ENCODE results near the gene TMEM108. TPM values are rescaled to one million over a fixed set of nuclear protein-coding genes. Genes with fewer than 3 reads are reported as not detected.

TMEM108 gene
- total RNA-seq, 4 donors from 2014 or later: 2.6 to 9.2 (median 4.6) TPM

DNA sequence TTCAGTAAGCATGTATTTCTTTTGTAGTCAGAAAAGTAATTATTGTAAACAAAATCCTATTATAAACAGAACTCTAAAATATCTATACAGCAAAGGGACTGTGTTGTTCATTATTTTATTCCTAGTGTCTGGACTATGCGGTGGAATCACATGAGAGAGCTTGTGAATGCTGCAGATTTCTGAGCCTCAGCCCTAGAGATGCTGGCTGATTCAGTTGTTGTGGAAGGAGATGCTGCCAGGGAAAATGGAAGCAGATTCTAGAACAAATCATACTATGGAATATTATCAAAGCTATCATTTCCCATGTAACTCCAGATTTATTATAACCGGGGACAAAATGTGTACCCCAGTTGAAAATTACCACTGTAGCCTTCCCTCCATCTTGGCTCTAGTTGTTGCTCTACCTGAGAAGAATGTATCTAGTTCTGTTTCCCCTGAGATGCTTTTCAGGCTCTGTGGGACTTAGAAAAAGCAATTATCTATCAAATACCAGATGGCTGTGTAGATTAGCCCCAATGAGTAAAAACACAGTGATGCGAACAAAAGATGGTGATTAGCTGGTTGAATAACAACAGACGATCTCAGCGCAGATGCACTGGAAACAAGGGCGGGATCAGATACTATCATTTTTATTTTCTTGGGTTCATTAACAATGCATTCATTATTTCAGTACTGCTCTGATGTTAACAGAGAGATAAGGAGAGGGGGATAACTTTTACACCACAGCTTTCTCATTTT lies 131.3 kb downstream of the TMEM108 start:
- WGBS, 2 donors: 89 to 94% methylated on average over 6 of the region's 6 CpGs
- H3K27ac ChIP-seq: no peak overlapping the region
- no peaks in the 10 kb centered on the region for H3K36me3 ChIP-seq
- no peaks in the 10 kb centered on the region for H3K9me3 ChIP-seq
- intact Hi-C loops (cut with DNase I): no loop called here
- no peaks in the 10 kb centered on the region for H3K4me1 ChIP-seq
- TF ChIP-seq, protein P1, sequence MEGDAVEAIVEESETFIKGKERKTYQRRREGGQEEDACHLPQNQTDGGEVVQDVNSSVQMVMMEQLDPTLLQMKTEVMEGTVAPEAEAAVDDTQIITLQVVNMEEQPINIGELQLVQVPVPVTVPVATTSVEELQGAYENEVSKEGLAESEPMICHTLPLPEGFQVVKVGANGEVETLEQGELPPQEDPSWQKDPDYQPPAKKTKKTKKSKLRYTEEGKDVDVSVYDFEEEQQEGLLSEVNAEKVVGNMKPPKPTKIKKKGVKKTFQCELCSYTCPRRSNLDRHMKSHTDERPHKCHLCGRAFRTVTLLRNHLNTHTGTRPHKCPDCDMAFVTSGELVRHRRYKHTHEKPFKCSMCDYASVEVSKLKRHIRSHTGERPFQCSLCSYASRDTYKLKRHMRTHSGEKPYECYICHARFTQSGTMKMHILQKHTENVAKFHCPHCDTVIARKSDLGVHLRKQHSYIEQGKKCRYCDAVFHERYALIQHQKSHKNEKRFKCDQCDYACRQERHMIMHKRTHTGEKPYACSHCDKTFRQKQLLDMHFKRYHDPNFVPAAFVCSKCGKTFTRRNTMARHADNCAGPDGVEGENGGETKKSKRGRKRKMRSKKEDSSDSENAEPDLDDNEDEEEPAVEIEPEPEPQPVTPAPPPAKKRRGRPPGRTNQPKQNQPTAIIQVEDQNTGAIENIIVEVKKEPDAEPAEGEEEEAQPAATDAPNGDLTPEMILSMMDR (IDR thresholded peaks at IDR 0.05): no peak
- no peak for TF ChIP-seq POLR2A (IDR thresholded peaks at IDR 0.05)
- no peak overlapping the region for H3K4me3 ChIP-seq (replicated peaks in 1 of 3)
- no peak for DNase-seq
- H3K27me3 ChIP-seq: no peaks in the 10 kb centered on the region

DNA sequence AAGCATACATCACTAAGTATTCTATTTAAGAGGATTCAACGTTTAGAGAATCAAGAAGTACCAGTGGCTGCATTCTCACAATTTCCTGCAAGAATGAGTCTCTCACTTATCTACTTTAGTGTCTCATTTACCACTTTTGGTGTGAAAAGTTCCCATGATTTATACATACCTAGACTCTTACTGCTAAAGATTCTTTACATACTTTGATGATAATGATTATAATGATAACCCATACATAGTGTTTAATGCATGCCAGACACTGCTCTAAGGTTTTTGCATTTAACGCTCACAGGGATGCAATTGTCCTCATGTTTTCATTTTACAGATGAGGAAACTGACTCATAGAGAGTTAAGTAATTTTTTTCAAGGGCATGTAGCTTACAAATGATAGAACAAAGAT lies 133.6 kb downstream of the TMEM108 start:
- DNase-seq: no peak
- Histone ChIP-seq H3K4me3 (replicated peaks in 1 of 3) (no peak overlapping the region), H3K36me3 (no peaks in the 10 kb centered on the region), H3K9me3 (no peaks in the 10 kb centered on the region), H3K27me3 (no peaks in the 10 kb centered on the region), H3K4me1 (no peaks in the 10 kb centered on the region), H3K27ac (no peak overlapping the region)
- 72 to 73% methylated on average over 2 of the region's 2 CpGs for WGBS, 2 donors
- intact Hi-C loops (cut with DNase I): no loop called here
- TF ChIP-seq, protein P1 (IDR thresholded peaks at IDR 0.05): no peak
- no peak for TF ChIP-seq POLR2A (IDR thresholded peaks at IDR 0.05)

DNA sequence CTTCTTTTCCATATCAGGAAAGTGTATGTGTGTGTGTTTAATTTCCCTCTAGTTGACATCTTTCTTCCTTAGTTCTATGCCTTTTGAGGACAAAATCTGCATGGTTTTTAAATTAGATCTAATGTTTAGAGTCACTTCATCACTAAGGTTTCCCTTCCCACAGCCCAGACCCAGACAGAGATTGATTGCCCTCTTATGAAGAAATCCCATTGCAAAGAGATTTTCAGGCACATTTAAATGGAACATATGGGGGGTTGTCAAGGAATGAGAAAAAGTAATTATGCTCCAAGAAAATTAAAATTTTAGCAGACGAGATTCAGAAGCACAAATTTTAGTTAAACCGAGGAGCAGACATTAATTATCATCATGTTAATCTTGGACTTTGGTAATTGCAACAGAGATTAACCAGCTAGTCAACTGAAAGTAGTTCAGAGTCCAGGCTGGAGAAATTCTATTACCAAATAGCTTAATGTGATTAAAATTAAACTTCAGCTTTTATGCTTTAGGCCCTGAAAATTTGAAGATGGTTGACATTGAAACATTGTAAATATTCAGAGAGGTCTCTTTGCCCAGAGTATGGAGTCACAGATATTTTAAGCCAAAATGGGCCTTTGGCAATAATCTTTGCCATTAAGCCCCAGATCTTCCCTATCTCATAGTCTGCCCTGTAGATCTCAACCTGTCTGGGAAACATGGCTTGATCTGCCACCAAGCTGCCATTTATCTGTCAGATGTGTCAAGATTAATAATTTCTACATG lies 143.4 kb downstream of the TMEM108 start:
- DNase-seq: no peak
- TF ChIP-seq POLR2A (IDR thresholded peaks at IDR 0.05): no peak
- TF ChIP-seq, protein P1 (IDR thresholded peaks at IDR 0.05): no peak
- H3K4me3 ChIP-seq (replicated peaks in 1 of 3): no peak overlapping the region
- 89% methylated on average over 2 of the region's 2 CpGs for WGBS, 2 donors
- no peaks in the 10 kb centered on the region for H3K27me3 ChIP-seq
- H3K9me3 ChIP-seq: no peaks in the 10 kb centered on the region
- intact Hi-C loops (cut with DNase I): no loop called here
- no peaks in the 10 kb centered on the region for H3K4me1 ChIP-seq
- H3K27ac ChIP-seq: no peak overlapping the region
- no peaks in the 10 kb centered on the region for H3K36me3 ChIP-seq

DNA sequence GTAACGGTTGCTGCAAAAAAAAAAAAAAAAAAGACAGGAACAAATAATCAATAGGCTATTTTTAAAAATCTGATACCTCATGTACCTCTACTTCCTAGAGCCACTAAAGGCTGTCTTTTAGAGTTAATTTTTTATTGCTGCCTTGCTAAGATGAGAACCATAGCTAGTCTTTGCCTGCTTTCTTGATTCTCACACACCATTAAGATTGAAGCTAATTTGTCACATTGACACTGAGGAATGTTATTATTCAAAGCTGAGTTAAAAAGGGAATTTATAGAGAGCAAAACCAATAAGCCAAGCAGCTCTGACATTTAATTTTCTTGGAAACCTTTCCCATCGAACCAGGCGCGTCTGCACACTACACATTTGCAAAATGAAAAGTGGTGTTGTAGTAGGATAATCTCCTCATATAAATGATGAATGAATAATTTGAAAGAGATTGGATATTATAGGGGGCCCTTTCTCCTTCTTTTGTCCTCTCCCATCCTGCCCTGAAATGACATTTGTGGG lies 149.7 kb downstream of the TMEM108 start:
- no peak for DNase-seq
- H3K36me3 ChIP-seq: no peaks in the 10 kb centered on the region
- H3K9me3 ChIP-seq: no peaks in the 10 kb centered on the region
- H3K27ac ChIP-seq: no peak overlapping the region
- TF ChIP-seq, protein P1 (IDR thresholded peaks at IDR 0.05): no peak
- no peak for TF ChIP-seq POLR2A (IDR thresholded peaks at IDR 0.05)
- no peaks in the 10 kb centered on the region for H3K4me1 ChIP-seq
- H3K4me3 ChIP-seq (replicated peaks in 1 of 3): no peak overlapping the region
- intact Hi-C loops (cut with DNase I): no loop called here
- H3K27me3 ChIP-seq: no peaks in the 10 kb centered on the region
- 90 to 91% methylated on average over 4 of the region's 4 CpGs for WGBS, 2 donors

DNA sequence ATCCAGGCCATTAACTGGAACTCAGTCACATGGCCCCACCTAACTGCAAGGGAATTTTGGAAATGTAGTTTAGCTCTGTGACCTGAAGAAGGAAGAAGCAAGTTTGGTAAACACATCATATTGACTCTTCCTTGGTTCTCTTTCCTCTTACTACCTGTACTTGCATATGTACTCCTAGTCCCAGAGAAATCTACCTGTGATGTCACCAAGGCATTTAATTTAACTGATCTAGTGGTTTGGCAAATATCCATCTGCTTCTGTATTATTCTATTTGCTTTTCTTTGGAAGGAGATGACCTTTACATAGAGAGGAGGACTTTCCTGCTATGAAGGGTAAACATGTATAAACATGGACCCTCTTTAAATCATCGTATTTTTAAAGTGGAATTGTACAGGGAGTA lies 150.8 kb downstream of the TMEM108 start:
- no peak for DNase-seq
- WGBS, 2 donors: 72 to 75% methylated on average over 1 of the region's 1 CpG
- intact Hi-C loops (cut with DNase I): no loop called here

More for the DNA sequence above, 150.8 kb downstream of the TMEM108 start:
- no peak overlapping the region for H3K27ac ChIP-seq
- no peaks in the 10 kb centered on the region for H3K4me1 ChIP-seq
- TF ChIP-seq, protein P1 (IDR thresholded peaks at IDR 0.05): no peak
- no peak for TF ChIP-seq POLR2A (IDR thresholded peaks at IDR 0.05)
- H3K27me3 ChIP-seq: no peaks in the 10 kb centered on the region
- no peaks in the 10 kb centered on the region for H3K36me3 ChIP-seq
- H3K9me3 ChIP-seq: no peaks in the 10 kb centered on the region
- H3K4me3 ChIP-seq (replicated peaks in 1 of 3): no peak overlapping the region

All from thyroid gland (tissue), 4 donors.